Right atrium auricular region (tissue), 2 donors: ENCODE data around the gene TMSB10. TPM values are rescaled to one million over a fixed set of nuclear protein-coding genes. Genes with fewer than 3 reads are reported as not detected.

Experiments used
- DNase-seq: peaks from one replicate; pipeline ENCODE4 v3.0.0-alpha.2; 2019; ENCODE audit warnings: low spot score
- H3K27ac ChIP-seq, 2 donors: fragments of 200-600 bp; sonication (generic); 1 replicate in 1 of 2; 2 replicates in 1 of 2; pipeline ENCODE4 v1.5.1; 2016 to 2019
- H3K27me3 ChIP-seq, 2 donors: fragments of 200-600 bp; sonication (generic); one replicate each; pipeline versions ENCODE4 v1.5.1 to v1.6.0; 2017 to 2019
- H3K36me3 ChIP-seq: fragments of 200-600 bp; sonication (generic); one replicate; pipeline ENCODE4 v1.5.1; 2016
- H3K4me1 ChIP-seq, 2 donors: fragments of 200-600 bp; sonication (generic); one replicate each; pipeline versions ENCODE4 v1.5.1 to v1.6.0; 2017 to 2019
- H3K4me3 ChIP-seq, 2 donors: fragments of 200-600 bp; sonication (generic); 1 replicate in 1 of 2; 2 replicates in 1 of 2; pipeline ENCODE4 v1.5.1; 2017 to 2019; ENCODE audit warnings: mild to moderate bottlenecking in 1 of 2, moderate library complexity in 1 of 2
- H3K9me3 ChIP-seq, 2 donors: fragments of 200-600 bp; sonication (generic); one replicate each; pipeline ENCODE4 v1.5.1; 2019
- CTCF ChIP-seq, 2 donors: fragments of 200-600 bp; sonication (generic); IDR thresholded peaks; one replicate each; pipeline ENCODE4 v1.5.1; 2019; ENCODE audit warnings: antibody characterized with exemption in 2 of 2
- total RNA-seq, 2 donors: library from RNA; depleted of rRNA; stranded (reverse); fragments of >200 nt; gene quantifications; one replicate each; pipeline ENCODE4 v1.1.0, GENCODE V29; 2016

TMSB10 gene
- total RNA-seq, 2 donors from 2014 or later, result 1,113 to 1,769 TPM

GRCh38 chr2:84946204-84947009, 41.0 kb downstream of the TMSB10 start:
- DNase-seq, result no peak

GRCh38 chr2:84947010-84947593, 41.6 kb downstream of the TMSB10 start:
- H3K27me3 ChIP-seq, result no peaks in the 10 kb centered on the region
- no peaks in the 10 kb centered on the region for H3K36me3 ChIP-seq
- no peak overlapping the region for H3K27ac ChIP-seq
- no peak for DNase-seq
- no peaks in the 10 kb centered on the region for H3K9me3 ChIP-seq
- no peaks in the 10 kb centered on the region for H3K4me1 ChIP-seq
- H3K4me3 ChIP-seq, result no peak overlapping the region
- no peak for TF ChIP-seq CTCF (IDR thresholded peaks at IDR 0.05)

More at GRCh38 chr2:84946204-84947009, 41.0 kb downstream of the TMSB10 start:
- Histone ChIP-seq H3K9me3 (no peaks in the 10 kb centered on the region), H3K4me3 (no peak overlapping the region), H3K4me1 (no peaks in the 10 kb centered on the region), H3K27me3 (no peaks in the 10 kb centered on the region), H3K36me3 (no peaks in the 10 kb centered on the region), H3K27ac (no peak overlapping the region)
- TF ChIP-seq CTCF (IDR thresholded peaks at IDR 0.05), result no peak

- Histone ChIP-seq H3K36me3 (no peaks in the 10 kb centered on the region), H3K4me1 (peaks cover 0 to 10% of the 10 kb centered on the region in 2 donors), H3K27ac (no peak overlapping the region), H3K9me3 (no peaks in the 10 kb centered on the region), H3K27me3 (no peaks in the 10 kb centered on the region), H3K4me3 (no peak overlapping the region)
- no peak for DNase-seq
- no peak for TF ChIP-seq CTCF (IDR thresholded peaks at IDR 0.05)
These were observed 48.1 kb downstream of the TMSB10 start for GRCh38 chr2:84953535-84953934.

GRCh38 chr2:84954329-84954728, 48.9 kb downstream of the TMSB10 start:
- Histone ChIP-seq H3K36me3 (no peaks in the 10 kb centered on the region), H3K27me3 (no peaks in the 10 kb centered on the region)

More at GRCh38 chr2:84954329-84954728, 48.9 kb downstream of the TMSB10 start:
- peaks cover 0 to 10% of the 10 kb centered on the region in 2 donors for H3K4me1 ChIP-seq
- H3K27ac ChIP-seq, result no peak overlapping the region
- no peak for DNase-seq
- no peaks in the 10 kb centered on the region for H3K9me3 ChIP-seq
- H3K4me3 ChIP-seq, result no peak overlapping the region
- TF ChIP-seq CTCF (IDR thresholded peaks at IDR 0.05), result no peak

Other genes starting within 250 kb of the TMSB10 start
- gene TRABD2A, start 24.6 kb upstream of the TMSB10 start, total RNA-seq, result 1 to 10 TPM; 1.2 to 1.7 TPM
- 10 to 100 TPM; 53.1 to 69.5 TPM for gene KCMF1, start 65.5 kb downstream of the TMSB10 start, total RNA-seq
- gene TCF7L1, start 227.7 kb downstream of the TMSB10 start, total RNA-seq, result 1 to 10 TPM; 3.1 to 4.0 TPM